Measurements from ENCODE around the gene PAH. TPM values are rescaled to one million over a fixed set of nuclear protein-coding genes. Genes with fewer than 3 reads are reported as not detected.

Gene PAH
- total RNA-seq, 4 donors from 2014 or later, result not detected

DNA sequence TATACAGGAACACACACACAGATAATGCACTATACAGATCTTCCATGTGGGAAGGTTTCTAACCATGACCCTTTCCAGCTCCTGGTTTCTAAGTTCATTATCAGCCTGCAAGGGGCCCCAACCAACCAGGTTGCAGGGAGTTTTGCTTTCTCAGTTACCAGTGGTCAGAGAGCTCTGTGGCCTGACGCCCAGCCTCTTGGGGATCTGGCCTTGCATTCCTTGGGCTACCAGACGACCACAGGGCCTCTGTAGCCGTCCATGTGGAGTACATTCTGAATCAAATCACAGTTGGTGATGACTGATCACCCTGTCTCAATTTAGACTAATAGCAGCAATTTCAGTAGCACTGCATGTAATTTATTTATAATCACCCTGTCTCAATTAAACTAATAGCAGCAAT, 47.5 kb downstream of the PAH start:
- Histone ChIP-seq H3K36me3 (no peaks in the 10 kb centered on the region), H3K9me3 (no peaks in the 10 kb centered on the region), H3K27ac (replicated peaks in 1 of 4) (no peak overlapping the region), H3K27me3 (no peaks in the 10 kb centered on the region), H3K4me3 (no peak overlapping the region), H3K4me1 (no peaks in the 10 kb centered on the region)
- intact Hi-C loops (cut with DNase I), result no loop called here
- peak; percentile 8 for DNase-seq (ENCODE audit: extremely low spot score)
- TF ChIP-seq POLR2AphosphoS5 (IDR thresholded peaks at IDR 0.05) (no peak), POLR2A (IDR thresholded peaks at IDR 0.05; ENCODE audit: low read depth) (no peak), EP300 (IDR thresholded peaks at IDR 0.05) (no peak)
- TF ChIP-seq, protein P1, sequence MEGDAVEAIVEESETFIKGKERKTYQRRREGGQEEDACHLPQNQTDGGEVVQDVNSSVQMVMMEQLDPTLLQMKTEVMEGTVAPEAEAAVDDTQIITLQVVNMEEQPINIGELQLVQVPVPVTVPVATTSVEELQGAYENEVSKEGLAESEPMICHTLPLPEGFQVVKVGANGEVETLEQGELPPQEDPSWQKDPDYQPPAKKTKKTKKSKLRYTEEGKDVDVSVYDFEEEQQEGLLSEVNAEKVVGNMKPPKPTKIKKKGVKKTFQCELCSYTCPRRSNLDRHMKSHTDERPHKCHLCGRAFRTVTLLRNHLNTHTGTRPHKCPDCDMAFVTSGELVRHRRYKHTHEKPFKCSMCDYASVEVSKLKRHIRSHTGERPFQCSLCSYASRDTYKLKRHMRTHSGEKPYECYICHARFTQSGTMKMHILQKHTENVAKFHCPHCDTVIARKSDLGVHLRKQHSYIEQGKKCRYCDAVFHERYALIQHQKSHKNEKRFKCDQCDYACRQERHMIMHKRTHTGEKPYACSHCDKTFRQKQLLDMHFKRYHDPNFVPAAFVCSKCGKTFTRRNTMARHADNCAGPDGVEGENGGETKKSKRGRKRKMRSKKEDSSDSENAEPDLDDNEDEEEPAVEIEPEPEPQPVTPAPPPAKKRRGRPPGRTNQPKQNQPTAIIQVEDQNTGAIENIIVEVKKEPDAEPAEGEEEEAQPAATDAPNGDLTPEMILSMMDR (IDR thresholded peaks at IDR 0.05), result no peak
- 35% methylated on average over 3 of the region's 3 CpGs for WGBS

- no peaks in the 10 kb centered on the region for H3K36me3 ChIP-seq
- no peak overlapping the region for H3K4me3 ChIP-seq
- no peaks in the 10 kb centered on the region for H3K9me3 ChIP-seq
- no peaks in the 10 kb centered on the region for H3K4me1 ChIP-seq
- intact Hi-C loops (cut with DNase I), result no loop called here
- TF ChIP-seq, protein P1 (IDR thresholded peaks at IDR 0.05), result no peak
- TF ChIP-seq POLR2A (IDR thresholded peaks at IDR 0.05; ENCODE audit: low read depth) (no peak), EP300 (IDR thresholded peaks at IDR 0.05) (no peak), POLR2AphosphoS5 (IDR thresholded peaks at IDR 0.05) (no peak)
- no peak overlapping the region for H3K27ac ChIP-seq (replicated peaks in 1 of 4)
- no peak for DNase-seq (ENCODE audit: extremely low spot score)
- 77% methylated on average over 6 of the region's 6 CpGs for WGBS
- H3K27me3 ChIP-seq, result no peaks in the 10 kb centered on the region
Measured at GRCh38 chr12:102865821-102866615, 51.0 kb downstream of the PAH start.

DNA sequence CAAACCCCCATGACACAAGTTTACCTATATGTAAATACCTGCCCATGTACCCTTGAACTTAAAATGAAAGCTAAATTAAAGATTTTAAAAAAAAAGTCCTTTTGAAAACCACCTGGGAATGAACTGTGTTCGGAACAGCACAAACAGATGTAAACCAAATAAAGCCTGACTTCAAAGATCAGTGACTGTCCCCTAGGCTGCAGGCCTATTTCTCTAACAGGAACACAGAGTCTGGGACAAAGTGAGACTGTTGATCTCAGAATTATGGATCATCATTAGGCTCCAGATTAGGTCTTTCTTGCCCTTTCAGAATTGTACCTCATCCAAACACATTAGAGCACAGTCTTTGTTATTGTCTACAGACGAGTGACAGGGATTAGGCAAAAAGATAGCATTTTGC, 54.6 kb downstream of the PAH start:
- intact Hi-C loops (cut with DNase I), result no loop called here
- Histone ChIP-seq H3K4me1 (no peaks in the 10 kb centered on the region), H3K36me3 (no peaks in the 10 kb centered on the region), H3K4me3 (no peak overlapping the region), H3K27me3 (no peaks in the 10 kb centered on the region), H3K9me3 (no peaks in the 10 kb centered on the region), H3K27ac (replicated peaks in 1 of 4) (no peak overlapping the region)
- DNase-seq (ENCODE audit: extremely low spot score), result no peak
- whole genome bisulfite sequencing, result 78% methylated on average over 2 of the region's 2 CpGs
- TF ChIP-seq, protein P1 (IDR thresholded peaks at IDR 0.05), result no peak
- no peak for TF ChIP-seq POLR2A (IDR thresholded peaks at IDR 0.05; ENCODE audit: low read depth)
- no peak for TF ChIP-seq POLR2AphosphoS5 (IDR thresholded peaks at IDR 0.05)
- TF ChIP-seq EP300 (IDR thresholded peaks at IDR 0.05), result no peak

- 88% methylated on average over 2 of the region's 2 CpGs for WGBS
- Histone ChIP-seq H3K4me3 (no peak overlapping the region), H3K27me3 (peaks cover 0 to 13% (median 0%) of the 10 kb centered on the region in 4 donors), H3K4me1 (no peaks in the 10 kb centered on the region), H3K36me3 (no peaks in the 10 kb centered on the region), H3K27ac (replicated peaks in 1 of 4) (no peak overlapping the region), H3K9me3 (no peaks in the 10 kb centered on the region)
- TF ChIP-seq EP300 (IDR thresholded peaks at IDR 0.05), result no peak
- TF ChIP-seq POLR2AphosphoS5 (IDR thresholded peaks at IDR 0.05), result no peak
- TF ChIP-seq, protein P1 (IDR thresholded peaks at IDR 0.05), result no peak
- TF ChIP-seq POLR2A (IDR thresholded peaks at IDR 0.05; ENCODE audit: low read depth), result no peak
- peak; percentile 74 for DNase-seq (ENCODE audit: extremely low spot score)
- intact Hi-C loops (cut with DNase I), result no loop called here
Measured at GRCh38 chr12:102851246-102851645, 65.8 kb downstream of the PAH start.

Measured in esophagus muscularis mucosa (tissue), 4 donors.